ENCODE measurements around the gene GBP4.

Gene GBP4

GRCh38 chr1:89170170-89171066 lies 28.3 kb downstream of the GBP4 start:
- no peak for DNase-seq

DNA sequence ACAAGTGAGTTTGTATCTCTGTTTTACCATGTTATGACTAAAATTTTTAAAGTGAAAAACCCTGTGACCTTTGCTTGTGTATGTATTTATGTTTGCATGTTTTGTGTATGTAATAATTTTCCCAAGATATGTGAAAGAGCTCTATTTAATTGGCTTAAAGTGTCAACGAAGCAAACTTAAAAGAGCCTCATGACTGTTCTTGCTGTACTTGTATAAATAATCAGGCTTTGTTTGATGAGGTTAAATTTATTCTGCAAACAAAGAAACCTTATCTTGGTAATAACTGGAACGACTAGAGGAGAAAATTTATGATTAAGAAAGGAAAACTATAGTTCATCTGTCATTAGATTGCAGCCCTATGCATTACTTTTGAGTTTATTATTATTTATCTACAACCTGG lies 29.6 kb downstream of the GBP4 start:
- no peak for DNase-seq

DNA sequence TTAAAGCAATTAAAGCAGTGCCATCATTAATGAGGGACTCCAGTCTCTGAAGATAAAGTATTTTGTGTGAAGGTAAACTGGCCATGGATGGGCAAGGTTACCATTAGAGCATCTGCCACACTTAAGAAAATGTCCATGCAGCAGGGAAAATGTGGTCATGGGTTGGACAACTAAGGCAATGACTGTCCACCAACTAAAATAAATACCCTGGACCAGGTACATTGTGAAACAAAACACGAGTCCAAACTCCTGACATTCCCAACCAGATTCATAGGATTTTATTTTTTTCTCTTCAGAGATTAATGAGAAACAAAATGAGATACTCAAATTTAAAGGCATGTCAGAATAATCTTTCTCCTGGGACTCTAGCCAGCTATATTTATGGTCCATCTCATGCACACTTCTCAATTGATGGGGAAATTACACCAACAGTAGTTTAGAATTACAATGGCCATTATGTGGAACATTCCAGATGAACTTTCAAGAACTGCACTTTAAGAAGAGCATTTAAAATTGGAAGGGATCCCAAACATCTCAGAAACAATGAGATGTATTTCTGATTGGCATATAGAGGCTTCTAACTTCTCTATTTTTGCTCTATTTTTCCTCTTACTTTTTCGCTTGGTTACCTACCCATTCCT lies 31.0 kb downstream of the GBP4 start:
- DNase-seq: no peak

DNA sequence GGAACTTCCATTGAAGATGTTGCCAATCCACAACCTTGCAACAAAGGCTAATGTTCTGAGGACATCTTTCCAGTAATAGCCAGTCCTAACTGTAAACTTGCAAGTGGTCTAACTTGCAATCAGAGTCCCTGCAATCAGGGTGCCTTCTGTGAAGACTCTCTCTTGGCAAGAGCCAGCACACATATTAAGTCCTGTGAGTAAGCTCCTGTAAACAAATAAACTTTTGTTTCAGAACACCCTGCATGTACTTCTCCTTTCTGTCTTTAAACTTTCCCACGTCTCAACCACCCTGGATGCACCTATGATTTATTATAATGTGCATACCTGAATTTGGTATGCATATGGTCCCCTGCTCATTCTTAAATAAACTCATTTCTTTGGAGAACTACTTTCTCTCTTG lies 32.0 kb downstream of the GBP4 start:
- no peak for DNase-seq

GRCh38 chr1:89165811-89166210 lies 32.9 kb downstream of the GBP4 start:
- no peak for DNase-seq

- no peak for DNase-seq
Observed at GRCh38 chr1:89151047-89151446, 47.7 kb downstream of the GBP4 start.

DNA sequence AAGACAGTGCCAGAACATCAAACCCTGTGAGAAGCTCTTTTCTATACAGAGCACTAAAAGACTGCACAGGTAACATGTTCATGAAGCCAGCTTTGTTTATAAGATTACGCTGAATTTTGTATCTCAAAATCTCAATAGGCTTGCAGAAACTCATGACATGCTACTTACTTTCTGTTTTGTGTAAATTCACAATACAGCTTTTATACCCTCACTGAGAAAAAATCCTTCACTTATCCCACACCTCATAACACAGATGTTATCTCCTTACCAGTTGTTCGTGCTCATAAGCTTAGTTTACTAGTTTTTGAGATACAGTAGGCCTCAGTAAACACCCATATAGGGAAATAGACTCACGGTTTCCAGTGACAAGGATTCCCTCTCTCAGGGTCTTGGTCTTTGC lies 48.8 kb downstream of the GBP4 start:
- DNase-seq: no peak

GRCh38 chr1:89149229-89149628 lies 49.5 kb downstream of the GBP4 start:
- no peak for DNase-seq

DNA sequence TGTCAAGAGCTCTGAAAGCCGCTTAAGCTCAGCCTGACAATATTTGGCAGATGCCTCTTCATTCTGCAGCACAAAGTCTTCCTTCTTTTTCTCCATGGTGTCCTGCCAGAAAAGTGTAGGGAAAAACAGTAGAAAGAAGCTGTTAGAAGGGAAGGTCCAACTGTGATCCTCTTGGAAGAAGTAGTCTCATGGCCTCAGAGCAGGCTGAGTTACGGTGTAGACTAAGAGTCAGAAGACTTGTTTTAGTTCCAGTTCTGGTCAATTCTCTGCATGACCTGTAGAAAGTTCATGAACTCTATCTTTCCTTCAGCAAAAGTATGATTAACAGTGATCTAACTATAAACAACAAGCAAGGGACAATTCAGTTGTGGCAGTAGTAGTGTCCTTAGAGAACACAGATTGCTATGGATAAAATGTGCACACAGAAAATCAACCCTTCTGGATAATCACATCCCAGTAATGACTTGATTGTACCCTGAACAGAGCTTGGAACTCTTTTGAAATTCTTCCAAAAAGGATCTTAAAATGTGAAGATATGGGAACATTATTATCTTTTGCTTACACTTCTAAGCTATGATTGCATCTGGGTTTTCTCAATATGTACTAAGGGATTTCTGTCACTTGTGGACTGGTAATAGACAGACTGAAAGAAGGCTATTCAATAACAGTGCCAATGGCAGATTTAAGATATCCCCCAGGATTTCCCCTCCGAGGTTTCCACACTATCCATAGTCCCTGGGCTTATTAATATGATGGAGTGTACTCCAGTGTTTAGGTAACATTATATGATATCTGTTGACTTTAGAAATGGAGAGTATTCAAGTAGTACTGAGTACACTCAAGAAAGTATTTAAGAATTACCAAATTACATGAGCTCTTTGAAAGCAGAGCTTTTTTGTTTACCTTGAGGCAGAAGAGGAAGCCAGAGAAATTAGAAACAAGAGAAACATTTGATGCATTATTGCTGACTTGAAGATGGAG lies 50.8 kb downstream of the GBP4 start:
- DNase-seq: no peak

- DNase-seq: no peak
Observed at GRCh38 chr1:89146721-89147120, 52.0 kb downstream of the GBP4 start.

DNA sequence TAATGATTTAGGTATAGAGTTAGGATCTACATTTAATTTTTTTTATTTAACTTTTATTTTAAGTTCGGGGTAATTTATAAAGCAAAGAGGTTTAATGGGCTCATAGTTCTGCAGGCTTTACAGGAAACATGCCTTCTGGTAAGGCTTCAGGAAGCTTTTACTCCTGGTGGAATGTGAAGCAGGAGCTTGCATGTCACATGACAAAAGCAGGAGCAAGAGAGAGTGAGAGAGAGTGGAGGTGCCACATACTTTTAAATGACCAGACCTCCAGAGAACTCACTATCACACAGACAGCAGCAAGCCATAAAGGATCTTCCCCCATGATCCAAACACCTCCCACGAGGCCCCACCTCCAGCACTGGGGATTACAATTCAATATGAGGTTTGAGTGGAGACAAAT lies 55.3 kb downstream of the GBP4 start:
- no peak for DNase-seq

DNA sequence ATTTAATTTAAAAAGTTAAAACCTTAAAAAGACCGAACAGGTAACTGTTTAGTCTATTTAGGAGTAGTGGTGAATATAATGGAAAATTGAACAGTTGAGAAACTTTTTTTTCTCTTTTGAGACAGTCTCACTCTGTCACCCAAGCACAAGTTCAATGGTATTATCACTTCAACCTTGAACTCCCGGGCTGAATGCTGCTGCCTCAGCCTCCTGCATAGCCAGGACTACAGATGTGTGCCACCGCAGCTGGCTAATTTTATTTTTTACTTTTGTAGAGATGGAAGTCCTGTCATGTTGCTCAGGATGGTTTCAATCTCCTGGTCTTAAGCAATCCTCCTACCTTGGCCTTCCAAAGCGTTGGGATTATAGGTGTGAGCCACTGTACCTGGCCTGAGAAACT lies 56.6 kb downstream of the GBP4 start:
- DNase-seq: no peak

DNA sequence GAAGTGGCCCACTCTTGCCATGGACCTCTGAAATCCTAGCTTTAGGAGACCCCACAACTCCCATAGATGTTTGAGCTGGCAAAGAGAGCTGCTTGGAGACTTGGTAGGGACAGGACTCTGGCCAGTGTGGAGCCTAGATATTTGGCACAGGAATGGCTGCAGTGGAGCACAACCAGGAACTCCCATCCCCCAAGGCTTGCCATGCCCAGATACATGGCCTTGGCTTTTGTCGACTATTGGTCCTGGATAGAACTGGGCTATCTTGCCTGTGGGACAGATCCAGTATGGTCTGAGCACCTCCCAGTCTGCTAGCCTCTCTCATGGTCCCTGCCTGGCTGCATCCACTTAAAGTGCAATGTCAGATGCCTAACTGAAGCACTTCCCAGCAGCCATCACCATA lies 65.0 kb downstream of the GBP4 start:
- DNase-seq: no peak
